H9 (cell line): ENCODE measurements around the gene CCDC178. TPM values are rescaled to one million over a fixed set of nuclear protein-coding genes. Genes with fewer than 3 reads are reported as not detected.

Experiments used
- DNase-seq: peaks from one replicate; pipeline ENCODE4 v3.0.0-alpha.2; 2017
- H2AFZ ChIP-seq: one replicate; pipeline ENCODE4 v1.6.1; 2013; ENCODE audit warnings: mild to moderate bottlenecking, low read length, control low read depth, moderate library complexity
- H2AK5ac ChIP-seq: 2 replicates; pipeline ENCODE4 v1.6.1; 2013; ENCODE audit warnings: low read length, control low read depth, mixed read lengths; ENCODE audit not compliant: insufficient read length
- H2BK120ac ChIP-seq: one replicate; pipeline ENCODE4 v1.6.1; 2013; ENCODE audit warnings: low read depth, mild to moderate bottlenecking, low read length, control low read depth, inconsistent platforms; ENCODE audit not compliant: poor library complexity, severe bottlenecking
- H2BK12ac ChIP-seq: 2 replicates; pipeline ENCODE4 v1.6.1; 2013; ENCODE audit warnings: low read length, control low read depth, mixed read lengths, low read depth; ENCODE audit not compliant: insufficient read length
- H2BK15ac ChIP-seq: 2 replicates; pipeline ENCODE4 v1.6.1; 2013; ENCODE audit warnings: low read depth, low read length, control low read depth
- H2BK20ac ChIP-seq: one replicate; pipeline ENCODE4 v1.6.1; 2013; ENCODE audit warnings: low read depth, mild to moderate bottlenecking, low read length, control low read depth, inconsistent platforms; ENCODE audit not compliant: poor library complexity, severe bottlenecking
- H2BK5ac ChIP-seq: 2 replicates; pipeline ENCODE4 v1.6.1; 2013; ENCODE audit warnings: low read length, control low read depth, mixed read lengths; ENCODE audit not compliant: insufficient read length
- H3K14ac ChIP-seq: 2 replicates; pipeline ENCODE4 v1.6.1; 2013; ENCODE audit warnings: low read length, control low read depth; ENCODE audit not compliant: insufficient read depth
- H3K18ac ChIP-seq: 2 replicates; pipeline ENCODE4 v1.6.1; 2013; ENCODE audit warnings: low read depth, mild to moderate bottlenecking, mixed read lengths, low read length, control low read depth; ENCODE audit not compliant: insufficient read length
- H3K23ac ChIP-seq: 2 replicates; pipeline ENCODE4 v1.6.1; 2013; ENCODE audit warnings: low read length, control low read depth, mixed read lengths, low read depth; ENCODE audit not compliant: insufficient read length
- H3K23me2 ChIP-seq: 2 replicates; pipeline ENCODE4 v1.6.1; 2013; ENCODE audit warnings: low read depth, mild to moderate bottlenecking, mixed read lengths, low read length, control low read depth; ENCODE audit not compliant: insufficient read length, poor library complexity, severe bottlenecking
- H3K27ac ChIP-seq: 2 replicates; pipeline ENCODE4 v1.5.1; 2013; ENCODE audit warnings: low read length, control low read depth, mixed read lengths, low read depth; ENCODE audit not compliant: insufficient read length
- H3K27me3 ChIP-seq: 2 replicates; pipeline ENCODE4 v1.6.1; 2013; ENCODE audit warnings: low read length, control low read depth, inconsistent platforms; ENCODE audit not compliant: insufficient read depth
- H3K4ac ChIP-seq: 2 replicates; pipeline ENCODE4 v1.6.1; 2013; ENCODE audit warnings: low read depth, mild to moderate bottlenecking, control low read depth, inconsistent platforms, low read length, moderate library complexity
- H3K4me1 ChIP-seq: 2 replicates; pipeline ENCODE4 v1.6.1; 2013; ENCODE audit warnings: low read length, control low read depth, inconsistent platforms; ENCODE audit not compliant: insufficient read depth
- H3K4me2 ChIP-seq: 2 replicates; pipeline ENCODE4 v1.6.1; 2013; ENCODE audit warnings: low read length, control low read depth, mixed read lengths; ENCODE audit not compliant: insufficient read length, insufficient read depth
- H3K56ac ChIP-seq: 2 replicates; pipeline ENCODE4 v1.6.1; 2013; ENCODE audit warnings: low read depth, mild to moderate bottlenecking, mixed read lengths, low read length, control low read depth; ENCODE audit not compliant: insufficient read length
- H3K79me1 ChIP-seq: 2 replicates; pipeline ENCODE4 v1.6.1; 2013; ENCODE audit warnings: low read depth, mild to moderate bottlenecking, moderate library complexity, low read length, control low read depth, inconsistent platforms; ENCODE audit not compliant: insufficient read depth, poor library complexity, severe bottlenecking
- H3K79me2 ChIP-seq: 2 replicates; pipeline ENCODE4 v1.6.1; 2013; ENCODE audit warnings: low read length, control low read depth, inconsistent platforms; ENCODE audit not compliant: insufficient read depth
- H3K9ac ChIP-seq: 2 replicates; pipeline ENCODE4 v1.6.1; 2013; ENCODE audit warnings: low read length, control low read depth, mixed read lengths; ENCODE audit not compliant: insufficient read length; ENCODE audit errors: extremely low read depth
- H3K9me3 ChIP-seq: one replicate; pipeline ENCODE4 v1.6.1; 2013; ENCODE audit warnings: low read depth, low read length, inconsistent platforms; ENCODE audit not compliant: control insufficient read depth
- H3T11ph ChIP-seq: one replicate; pipeline ENCODE4 v1.6.1; 2013; ENCODE audit warnings: mild to moderate bottlenecking, low read length, control low read depth, inconsistent platforms
- H4K20me1 ChIP-seq: one replicate; pipeline ENCODE4 v1.6.1; 2013; ENCODE audit not compliant: control insufficient read depth, insufficient read length, insufficient read depth
- H4K5ac ChIP-seq: 2 replicates; pipeline ENCODE4 v1.6.1; 2013; ENCODE audit warnings: low read depth, mild to moderate bottlenecking, mixed read lengths, low read length, control low read depth; ENCODE audit not compliant: insufficient read length
- H4K8ac ChIP-seq: replicated peaks from 2 replicates; pipeline ENCODE4 v1.6.1; 2013; ENCODE audit warnings: low read length, control low read depth, mixed read lengths, low read depth; ENCODE audit not compliant: insufficient read length
- H4K91ac ChIP-seq: 2 replicates; pipeline ENCODE4 v1.6.1; 2013; ENCODE audit warnings: low read depth, mild to moderate bottlenecking, moderate library complexity, mixed read lengths, low read length, control low read depth; ENCODE audit not compliant: insufficient read length
- H3K27ac Mint-ChIP-seq, 3 experiments: 2 replicates in 2 of 3; 3 replicates in 1 of 3; pipeline ENCODE4 v1.8.0; 2020 to 2021; ENCODE audit warnings: mixed read lengths in 3 of 3, mild to moderate bottlenecking in 1 of 3, moderate library complexity in 1 of 3
- H3K27me3 Mint-ChIP-seq: 2 replicates; pipeline ENCODE4 v1.8.0; 2021; ENCODE audit warnings: low read depth, mild to moderate bottlenecking, moderate library complexity, mixed read lengths
- H3K36me3 Mint-ChIP-seq, 3 experiments: 2 replicates in 2 of 3; 3 replicates in 1 of 3; pipeline ENCODE4 v1.8.0; 2020 to 2021; ENCODE audit warnings: low read depth in 3 of 3, mixed read lengths in 3 of 3; ENCODE audit not compliant: insufficient read depth in 1 of 3
- H3K4me1 Mint-ChIP-seq, 2 experiments: 2 replicates each; pipeline ENCODE4 v1.8.0; 2020; ENCODE audit warnings: mixed read lengths in 2 of 2
- H3K4me3 Mint-ChIP-seq, 2 experiments: 2 replicates in 1 of 2; 3 replicates in 1 of 2; pipeline ENCODE4 v1.8.0; 2020 to 2021; ENCODE audit warnings: mild to moderate bottlenecking in 2 of 2, mixed read lengths in 2 of 2, moderate library complexity in 1 of 2
- H3K9me3 Mint-ChIP-seq, 2 experiments: 2 replicates in 1 of 2; 3 replicates in 1 of 2; pipeline ENCODE4 v1.8.0; 2020; ENCODE audit warnings: mild to moderate bottlenecking in 2 of 2, mixed read lengths in 2 of 2, moderate library complexity in 1 of 2
- total RNA-seq: library from RNA; stranded (reverse); gene quantifications from 2 replicates; pipeline ENCODE4 v1.2.1, GENCODE V29; 2021
- TF ChIP-seq, protein P1 (sequence below): fragments of 200-600 bp; sonication (generic); conservative IDR thresholded peaks from 3 replicates; pipeline ENCODE4 v1.8.0; 2021; ENCODE audit warnings: antibody characterized with exemption, mild to moderate bottlenecking

CCDC178 gene
- total RNA-seq, 1 experiment from 2014 or later = not detected

DNA sequence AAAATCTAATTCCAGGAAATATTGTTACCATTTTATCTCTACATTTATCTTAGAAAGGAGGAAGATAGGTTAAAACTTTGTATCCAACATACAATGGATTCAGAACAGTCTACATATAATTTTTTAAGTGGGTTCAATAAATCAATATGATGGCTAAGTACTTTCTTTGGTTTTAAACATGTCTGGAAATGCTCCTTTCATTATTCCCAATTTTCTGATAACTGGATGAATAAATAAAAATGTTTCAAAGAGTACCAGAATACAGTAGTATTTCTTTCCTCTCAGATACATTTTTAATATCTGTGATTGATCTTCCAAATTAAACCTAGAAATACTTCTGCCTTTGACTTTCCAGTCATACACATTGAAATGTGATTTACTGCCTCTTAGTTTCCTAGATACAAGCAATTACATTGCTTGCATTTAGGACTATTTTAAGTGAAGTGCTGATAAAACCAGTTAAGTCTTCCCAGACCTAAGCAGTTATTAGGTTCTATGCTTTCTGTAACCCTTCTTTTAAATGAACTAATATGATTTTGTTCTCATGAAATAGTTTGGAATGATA, 283.5 kb downstream of the CCDC178 start:
- Histone ChIP-seq H4K5ac (no peak overlapping the region), H2AK5ac (no peak overlapping the region)

More for the DNA sequence above, 283.5 kb downstream of the CCDC178 start:
- DNase-seq = no peak
- Histone ChIP-seq H3K4ac (no peak overlapping the region), H3K9ac (no peak overlapping the region), H4K20me1 (no peaks in the 10 kb centered on the region), H2BK15ac (no peak overlapping the region), H4K8ac (no peak overlapping the region), H3T11ph (no peak overlapping the region), H2AFZ (no peak overlapping the region), H3K18ac (no peak overlapping the region), H3K4me1 (no peaks in the 10 kb centered on the region), H3K27me3 (no peaks in the 10 kb centered on the region), H2BK120ac (no peak overlapping the region), H3K79me2 (no peaks in the 10 kb centered on the region), H2BK5ac (no peak overlapping the region), H2BK12ac (no peak overlapping the region), H3K14ac (no peak overlapping the region), H3K23me2 (no peaks in the 10 kb centered on the region), H3K23ac (no peak overlapping the region), H3K56ac (no peak overlapping the region), H3K4me2 (no peak overlapping the region), H2BK20ac (no peak overlapping the region), H4K91ac (no peak overlapping the region), H3K27ac (no peak overlapping the region), H3K79me1 (no peaks in the 10 kb centered on the region), H3K9me3 (no peaks in the 10 kb centered on the region)
- Mint-ChIP-seq H3K27ac (no peak overlapping the region), H3K4me3 (no peak overlapping the region), H3K4me1 (no peaks in the 10 kb centered on the region), H3K27me3 (no peaks in the 10 kb centered on the region), H3K36me3 (no peaks in the 10 kb centered on the region), H3K9me3 (no peaks in the 10 kb centered on the region)
- TF ChIP-seq, protein P1, sequence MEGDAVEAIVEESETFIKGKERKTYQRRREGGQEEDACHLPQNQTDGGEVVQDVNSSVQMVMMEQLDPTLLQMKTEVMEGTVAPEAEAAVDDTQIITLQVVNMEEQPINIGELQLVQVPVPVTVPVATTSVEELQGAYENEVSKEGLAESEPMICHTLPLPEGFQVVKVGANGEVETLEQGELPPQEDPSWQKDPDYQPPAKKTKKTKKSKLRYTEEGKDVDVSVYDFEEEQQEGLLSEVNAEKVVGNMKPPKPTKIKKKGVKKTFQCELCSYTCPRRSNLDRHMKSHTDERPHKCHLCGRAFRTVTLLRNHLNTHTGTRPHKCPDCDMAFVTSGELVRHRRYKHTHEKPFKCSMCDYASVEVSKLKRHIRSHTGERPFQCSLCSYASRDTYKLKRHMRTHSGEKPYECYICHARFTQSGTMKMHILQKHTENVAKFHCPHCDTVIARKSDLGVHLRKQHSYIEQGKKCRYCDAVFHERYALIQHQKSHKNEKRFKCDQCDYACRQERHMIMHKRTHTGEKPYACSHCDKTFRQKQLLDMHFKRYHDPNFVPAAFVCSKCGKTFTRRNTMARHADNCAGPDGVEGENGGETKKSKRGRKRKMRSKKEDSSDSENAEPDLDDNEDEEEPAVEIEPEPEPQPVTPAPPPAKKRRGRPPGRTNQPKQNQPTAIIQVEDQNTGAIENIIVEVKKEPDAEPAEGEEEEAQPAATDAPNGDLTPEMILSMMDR = no peak
